ENCODE data around the gene TTC23.

The TTC23 gene

DNA sequence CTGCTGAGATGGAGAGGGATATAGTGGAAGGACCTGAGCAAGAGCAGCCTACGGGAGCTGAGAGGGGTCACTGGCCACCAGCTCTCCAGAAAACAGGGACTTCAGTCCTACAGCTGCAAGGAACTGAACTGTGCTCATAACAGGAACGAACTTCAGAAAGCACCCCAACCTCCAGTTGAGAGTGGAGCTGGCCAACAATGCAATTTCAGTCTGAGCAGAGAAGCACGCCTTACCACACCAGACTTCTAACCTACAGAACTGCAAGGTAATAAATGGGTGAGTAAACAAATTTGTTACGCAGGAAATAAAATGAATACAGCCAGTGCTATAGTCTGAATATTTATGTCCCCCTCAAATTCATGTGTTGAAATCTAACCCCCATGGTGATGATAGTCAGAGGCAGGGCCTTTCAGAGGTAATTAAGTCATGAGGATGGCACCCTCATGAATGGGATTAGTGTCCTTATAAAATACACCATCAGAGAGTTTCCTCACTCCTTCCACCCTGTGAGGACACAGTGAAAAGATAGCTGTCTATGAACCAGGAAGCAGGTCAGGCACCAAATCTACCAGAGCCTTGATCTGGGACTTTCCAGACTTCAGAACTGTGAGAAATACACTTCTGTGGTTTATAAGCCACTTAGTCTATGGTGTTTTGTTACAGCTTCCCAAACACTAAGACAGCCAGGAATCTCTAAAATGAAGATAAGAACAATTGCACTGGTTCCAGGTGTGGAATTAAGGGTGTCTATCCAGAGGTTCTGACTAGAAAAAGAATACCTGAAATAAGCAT lies 85.9 kb downstream of the TTC23 start:
- DNase-seq = no peak

DNA sequence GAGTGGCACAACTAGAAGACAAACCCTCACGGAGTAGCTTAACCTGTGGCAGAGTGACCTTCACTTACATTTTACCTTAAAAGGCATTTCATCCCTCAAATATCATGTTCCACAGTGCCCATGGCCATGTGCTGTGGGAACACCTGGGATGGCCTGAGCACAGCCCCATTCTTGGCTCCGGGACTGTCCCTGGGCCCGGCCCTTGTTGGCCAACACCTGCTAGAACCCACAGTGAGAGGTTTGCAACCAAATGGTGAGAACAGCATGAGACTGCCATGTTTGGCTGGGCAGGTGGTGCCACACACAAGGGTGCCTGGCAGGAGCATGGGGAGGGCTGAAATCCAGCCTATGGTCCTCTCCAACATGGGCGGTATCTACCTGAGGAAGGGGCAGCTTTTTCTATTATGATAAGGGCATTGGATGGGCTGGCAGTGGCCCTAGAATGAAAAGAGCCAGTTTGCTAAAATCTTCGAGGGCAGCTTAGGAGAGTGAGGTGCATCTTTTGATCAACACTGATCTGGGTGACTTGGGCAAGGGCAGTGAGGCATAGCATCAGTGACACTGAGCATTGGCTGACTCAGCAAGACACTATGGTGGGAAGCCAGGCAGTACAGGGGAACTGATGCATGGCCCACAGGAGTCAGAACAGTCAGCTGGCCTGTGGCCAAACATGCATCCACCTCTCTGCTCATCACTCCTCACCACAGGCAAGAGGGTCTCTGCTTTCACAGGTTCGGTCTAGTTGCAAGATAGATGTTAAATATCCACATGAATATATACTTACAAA lies 90.6 kb downstream of the TTC23 start:
- no peak for DNase-seq

DNA sequence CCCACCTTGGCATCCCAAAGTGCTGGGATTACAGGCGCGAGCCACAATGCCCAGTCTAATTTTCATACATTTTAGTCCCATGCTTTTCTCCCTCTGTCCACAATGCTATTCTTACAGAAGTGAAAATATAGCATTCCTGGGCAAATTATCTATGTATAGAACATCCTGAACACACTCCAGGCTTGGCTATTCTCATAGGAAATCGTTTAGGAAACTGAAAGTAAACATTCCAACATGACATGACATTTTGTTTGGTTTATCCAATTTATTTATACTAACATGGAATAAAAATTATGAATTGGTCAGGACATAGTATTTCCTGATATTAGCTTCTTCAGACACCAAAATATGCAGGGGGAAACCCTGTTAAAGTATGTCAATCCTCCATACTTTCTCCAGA lies 91.9 kb downstream of the TTC23 start:
- no peak for DNase-seq

DNA sequence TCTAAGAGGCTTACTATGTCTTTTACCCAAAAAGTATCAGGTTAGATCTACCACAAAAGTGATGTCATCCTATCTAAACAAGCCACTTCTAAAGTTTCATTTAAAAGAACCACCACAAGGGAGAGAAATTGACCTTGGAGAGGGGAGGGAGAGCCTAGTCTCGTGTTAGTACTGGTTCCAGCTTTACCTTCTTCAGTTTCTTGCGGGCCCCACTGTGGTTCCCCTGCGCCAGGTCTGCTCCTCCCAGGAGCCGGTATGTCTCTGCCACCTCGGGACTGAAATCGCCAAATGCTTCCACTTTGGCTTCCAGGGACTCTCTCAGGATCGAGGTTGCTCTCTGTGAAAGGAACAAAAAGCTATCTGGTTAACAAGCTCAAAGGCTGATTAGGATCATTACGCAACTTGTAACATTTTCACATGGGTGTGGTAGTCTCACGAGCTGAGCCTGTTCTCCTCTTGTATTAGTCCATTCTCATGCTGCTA lies 93.4 kb downstream of the TTC23 start:
- DNase-seq = no peak

DNA sequence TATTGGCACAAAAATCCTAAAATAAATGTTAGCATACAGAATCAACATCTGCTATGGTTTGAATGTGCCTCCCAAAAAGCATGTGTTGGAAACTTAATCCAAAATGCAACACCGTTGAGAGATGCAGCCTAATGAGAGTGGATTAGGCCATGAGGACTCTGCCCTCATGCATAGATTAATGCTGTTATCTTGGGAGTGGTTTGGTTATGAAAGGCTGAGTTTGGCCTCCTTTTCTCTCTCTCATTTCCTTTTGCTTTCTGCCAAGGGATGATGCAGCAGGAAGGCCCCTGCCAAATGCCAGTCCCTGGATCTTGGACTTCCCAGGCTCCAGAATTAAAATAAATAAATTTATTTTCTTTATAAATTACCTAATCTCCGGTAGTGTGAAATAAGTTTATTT lies 95.1 kb downstream of the TTC23 start:
- DNase-seq = peak; percentile 35

DNA sequence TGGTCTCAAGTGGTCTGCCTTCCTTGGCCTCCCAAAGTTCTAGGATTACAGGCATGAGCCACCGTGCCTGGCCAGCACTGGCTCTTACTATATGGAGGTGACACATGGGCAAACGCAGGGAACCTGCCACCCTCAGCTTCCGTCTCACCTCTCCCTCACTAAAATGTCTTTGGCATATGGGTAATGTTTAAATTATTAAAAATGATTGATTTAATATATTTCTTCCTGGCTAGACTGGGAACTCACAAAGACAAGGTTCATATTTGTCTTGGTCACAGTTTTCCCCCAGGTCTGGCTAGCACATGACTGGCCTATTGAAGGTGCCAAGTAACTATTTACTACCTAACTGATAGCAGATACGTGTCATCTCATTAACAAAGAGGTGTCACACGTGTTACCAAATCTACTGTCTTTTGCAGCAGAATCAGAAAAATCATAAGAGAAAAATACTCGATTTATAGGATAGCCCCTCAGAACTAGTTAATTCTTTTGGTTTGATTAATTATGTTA lies 96.3 kb downstream of the TTC23 start:
- no peak for DNase-seq

DNA sequence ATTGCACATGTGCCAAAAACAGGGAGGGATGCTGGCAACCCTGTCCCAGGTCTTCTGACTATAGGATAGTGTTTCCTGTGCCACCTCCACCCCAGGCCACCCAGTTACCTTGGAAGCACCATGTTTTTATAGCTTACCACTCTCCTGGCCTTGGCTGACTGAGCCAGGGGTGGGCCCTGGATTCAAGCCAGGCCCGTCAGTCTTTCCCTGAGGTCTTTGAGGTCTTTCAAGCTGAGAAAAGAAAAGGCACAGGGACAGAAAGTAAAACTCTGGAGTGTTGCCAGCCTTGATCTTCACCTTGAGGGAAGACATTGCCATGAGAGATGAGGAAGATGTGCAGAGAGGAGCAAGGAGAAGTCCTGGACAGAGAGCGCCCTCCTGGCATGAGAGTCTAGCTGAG lies 98.2 kb downstream of the TTC23 start:
- no peak for DNase-seq

DNA sequence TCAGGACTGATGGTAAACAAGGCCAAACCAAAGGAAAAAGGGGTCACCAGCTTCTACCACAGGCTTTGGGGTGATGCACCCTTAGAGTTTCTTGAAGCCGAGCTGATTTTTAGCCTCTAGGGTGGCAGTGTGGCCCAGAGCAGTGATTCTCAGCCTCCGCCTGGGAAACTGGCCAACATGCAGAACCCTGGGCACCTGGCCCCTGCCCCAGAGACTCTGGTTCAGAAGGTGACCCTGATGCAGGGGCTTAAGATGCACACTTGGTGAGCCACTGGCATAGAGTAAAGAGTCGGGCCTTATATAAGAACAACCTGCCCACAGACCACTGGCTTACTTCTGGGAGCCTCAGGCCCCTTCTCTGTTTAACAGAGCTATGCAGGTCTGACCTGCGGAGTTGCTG lies 100.0 kb downstream of the TTC23 start:
- DNase-seq = no peak

DNA sequence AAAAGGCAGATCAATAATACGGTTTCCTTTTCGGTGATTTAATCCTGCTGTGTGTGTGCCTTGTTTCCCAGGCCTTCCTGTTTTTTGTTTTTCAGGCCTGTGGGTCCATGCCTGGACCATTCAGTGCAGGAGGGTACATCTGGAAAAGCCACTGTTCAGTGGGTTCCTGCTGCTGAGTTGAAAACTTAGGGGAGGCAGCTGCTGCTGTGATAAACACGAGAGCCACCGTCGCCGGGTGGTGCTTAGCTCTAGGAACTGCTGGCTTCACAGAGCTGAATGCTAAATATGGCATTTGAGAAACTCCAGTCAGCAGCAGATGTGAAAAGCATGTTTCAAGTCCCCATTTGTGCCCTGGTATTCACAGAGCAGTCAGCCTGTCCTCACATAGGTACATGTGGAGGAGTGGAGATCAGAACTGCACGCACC lies 100.5 kb downstream of the TTC23 start:
- DNase-seq = no peak

DNA sequence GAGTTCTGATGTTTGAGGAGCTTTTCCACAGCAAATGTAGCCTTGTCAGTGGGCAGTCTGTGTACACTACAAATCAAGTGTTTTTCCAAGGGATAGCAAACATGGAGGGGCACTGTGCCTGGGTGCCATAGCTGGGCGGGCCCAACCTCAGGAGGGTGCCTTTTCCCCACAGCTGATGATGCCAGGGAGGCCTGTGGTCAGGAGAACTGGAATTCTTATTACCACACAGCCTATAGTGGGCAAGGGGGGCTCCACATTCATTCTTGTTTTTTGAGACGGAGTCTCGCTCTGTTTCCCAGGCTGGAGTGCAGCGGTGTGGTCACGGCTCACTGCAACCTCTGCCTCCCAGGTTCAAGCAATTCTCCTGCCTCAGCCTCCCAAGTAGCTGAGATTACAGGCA lies 102.7 kb downstream of the TTC23 start:
- no peak for DNase-seq

DNA sequence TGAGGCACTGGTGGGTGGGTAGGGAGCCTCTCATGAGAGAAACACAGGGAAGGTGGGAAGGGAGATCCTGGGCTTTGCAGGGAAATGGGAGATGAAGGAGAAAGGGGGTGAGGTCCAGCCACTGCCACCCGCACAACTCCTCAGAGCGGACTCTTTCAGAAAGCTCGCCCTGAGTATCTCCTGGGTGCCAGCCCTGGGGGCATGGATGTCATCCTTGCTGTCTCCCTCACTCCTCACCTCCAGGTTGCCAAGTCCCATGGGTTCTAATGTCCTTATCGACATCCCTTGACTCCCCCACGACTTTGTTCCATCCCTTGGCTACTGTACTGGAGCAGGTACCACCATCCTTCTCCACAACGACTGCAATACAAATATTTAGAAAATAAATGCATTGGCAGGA lies 103.6 kb downstream of the TTC23 start:
- DNase-seq = no peak

DNA sequence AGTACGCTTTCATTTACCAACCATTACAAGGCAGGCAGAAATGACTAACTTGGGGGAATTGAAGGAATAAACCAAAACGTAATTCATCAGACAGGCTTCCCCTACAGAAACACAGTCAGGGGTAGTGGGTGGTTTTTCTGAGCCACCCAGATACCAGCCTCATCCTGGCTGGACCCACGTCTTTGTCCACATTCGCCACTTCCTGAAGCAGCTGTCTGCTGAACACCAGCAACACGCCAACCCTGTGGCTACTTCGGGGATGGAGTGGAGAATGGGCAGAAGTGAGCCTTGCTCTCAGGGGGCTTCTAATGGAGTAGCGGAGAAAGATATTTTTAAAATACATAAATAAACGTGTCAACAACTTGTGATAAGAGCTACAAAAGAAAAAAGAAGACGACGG lies 104.4 kb downstream of the TTC23 start:
- no peak for DNase-seq

DNA sequence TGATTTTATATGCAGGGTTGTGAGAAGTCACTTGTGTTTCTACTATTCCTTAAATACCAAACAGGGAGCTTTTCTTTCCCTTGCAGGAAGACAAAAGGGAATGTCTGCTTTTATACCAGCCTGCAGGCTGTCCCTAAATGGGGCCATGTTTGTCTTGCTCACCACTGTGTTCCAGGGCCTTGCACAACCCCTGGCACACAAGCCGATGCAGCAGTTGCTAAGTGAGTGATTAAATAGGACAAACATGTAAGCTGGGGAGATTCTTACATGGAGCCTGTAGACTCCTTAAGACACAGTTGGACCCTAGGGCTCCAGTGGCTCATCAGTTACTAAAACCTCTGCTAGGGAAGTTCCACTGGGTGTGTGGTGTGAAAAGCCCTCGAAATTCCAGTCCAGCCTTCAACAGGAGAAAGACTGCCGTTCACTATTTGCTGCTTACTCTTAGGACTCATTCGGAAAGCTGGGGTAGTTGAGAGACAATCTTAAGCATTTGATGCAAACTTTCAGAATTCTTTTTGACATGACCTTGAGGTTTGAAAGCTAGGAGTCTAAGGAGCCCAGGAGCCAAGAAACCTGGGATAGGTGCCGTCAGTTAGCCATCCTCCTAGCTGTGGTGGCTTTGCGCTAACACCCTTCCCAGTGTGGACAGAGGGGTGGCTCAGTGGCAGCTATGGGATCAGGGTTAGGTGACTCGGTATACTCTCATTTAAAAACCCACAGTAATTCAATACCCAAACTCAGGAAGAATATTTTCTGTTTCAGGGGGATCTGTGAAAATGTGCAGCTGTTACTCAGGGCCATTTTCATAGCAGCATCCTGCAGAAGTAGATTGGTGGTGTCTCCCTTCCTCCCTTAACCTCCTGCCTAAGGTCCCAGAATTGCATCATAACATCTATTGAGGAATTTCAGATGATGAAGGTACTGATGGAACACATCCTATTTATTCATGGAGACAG lies 105.4 kb downstream of the TTC23 start:
- no peak for DNase-seq

DNA sequence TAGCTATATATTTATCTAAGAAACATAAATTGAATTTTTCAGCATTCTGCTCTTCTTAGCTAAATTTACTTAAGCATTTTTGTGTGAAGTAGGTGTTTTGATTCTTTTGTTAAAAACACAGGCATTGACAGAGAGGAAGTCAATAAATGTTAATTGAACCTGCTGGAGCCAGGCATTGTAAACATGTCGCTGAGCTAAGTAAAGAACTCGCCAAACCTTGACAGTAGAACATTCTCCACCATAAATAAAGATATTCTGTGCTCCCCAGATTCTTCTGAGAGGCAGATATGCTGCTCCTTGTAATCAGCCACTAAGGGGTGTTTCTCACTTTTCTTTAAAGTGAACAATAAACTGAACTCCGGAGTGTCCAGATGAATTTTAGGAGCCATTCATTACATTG lies 106.1 kb downstream of the TTC23 start:
- DNase-seq = no peak

DNA sequence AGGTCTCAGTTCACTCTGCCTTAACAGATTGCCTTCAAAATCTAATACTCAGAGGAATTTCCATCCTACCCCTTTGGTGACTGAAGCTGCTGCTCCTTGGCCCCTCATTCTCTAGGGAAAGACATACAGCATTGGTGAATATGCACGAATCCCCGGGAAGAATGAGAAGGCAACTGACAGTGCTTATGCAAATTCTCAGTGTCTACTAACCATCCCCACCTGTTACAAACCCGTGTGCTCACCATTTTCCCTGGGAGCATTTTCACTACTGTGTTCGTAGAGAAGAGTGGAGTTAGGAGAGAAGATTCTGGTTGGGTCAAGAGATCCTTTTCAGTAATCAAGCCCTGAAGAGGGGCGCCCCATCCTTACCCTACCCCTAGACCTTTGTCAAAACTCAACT lies 106.8 kb downstream of the TTC23 start:
- DNase-seq = no peak

DNA sequence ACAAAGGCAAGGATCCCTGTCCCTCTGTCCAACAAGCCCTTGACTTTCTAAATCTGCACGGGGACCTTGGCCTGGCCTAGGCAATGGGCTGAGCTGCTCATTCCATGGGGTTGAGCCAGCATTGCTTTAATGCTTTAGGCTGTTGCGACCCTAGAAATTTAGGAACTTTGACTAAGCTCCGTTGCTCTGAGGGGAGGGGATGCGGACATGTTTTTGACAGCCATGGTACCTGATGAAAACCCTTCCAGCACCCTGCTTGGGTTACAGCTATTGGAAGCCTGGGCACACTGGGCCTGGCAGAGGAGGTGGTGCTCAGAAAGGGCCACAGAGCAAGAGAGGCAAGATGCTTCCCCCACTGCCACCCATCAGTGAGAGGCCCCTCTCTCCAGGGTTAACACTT lies 107.4 kb downstream of the TTC23 start:
- no peak for DNase-seq

DNA sequence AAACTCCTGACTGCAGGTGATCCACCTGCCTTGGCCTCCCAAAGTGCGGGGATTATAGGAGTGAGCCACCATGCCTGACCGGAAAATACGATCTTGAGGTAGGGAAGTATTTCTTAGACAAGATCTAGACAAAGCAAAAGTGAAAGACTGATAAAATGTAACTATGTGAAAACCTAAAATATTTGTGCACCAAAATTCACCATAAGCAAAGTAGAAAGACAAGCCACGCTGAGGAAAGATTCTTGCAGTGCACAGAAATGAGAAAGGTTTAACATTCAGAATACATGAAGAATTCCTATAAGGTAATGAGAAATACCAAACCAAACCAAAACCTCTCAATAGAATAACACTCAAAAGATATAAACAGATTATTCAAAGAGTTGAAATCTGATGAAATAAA lies 108.8 kb downstream of the TTC23 start:
- DNase-seq = no peak

DNA sequence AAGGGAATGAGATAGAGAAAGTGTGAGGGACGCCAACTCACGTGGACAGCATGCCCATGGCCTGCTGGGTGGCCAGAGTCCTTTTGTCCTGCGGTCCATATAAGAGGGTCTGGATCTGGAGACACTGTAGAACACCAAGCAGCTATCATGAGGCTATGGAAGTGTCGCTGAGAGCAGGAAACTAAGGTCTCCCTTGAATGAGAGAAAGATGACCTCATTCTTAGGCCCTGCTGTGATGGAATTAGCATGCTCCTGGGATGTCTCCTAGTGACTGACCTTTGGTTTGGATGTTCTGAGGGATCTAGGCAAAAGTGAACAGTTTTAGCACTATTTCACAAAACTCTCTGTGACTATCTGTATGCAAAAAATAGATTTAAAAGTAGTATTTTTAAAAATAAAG lies 110.1 kb downstream of the TTC23 start:
- DNase-seq = no peak

DNA sequence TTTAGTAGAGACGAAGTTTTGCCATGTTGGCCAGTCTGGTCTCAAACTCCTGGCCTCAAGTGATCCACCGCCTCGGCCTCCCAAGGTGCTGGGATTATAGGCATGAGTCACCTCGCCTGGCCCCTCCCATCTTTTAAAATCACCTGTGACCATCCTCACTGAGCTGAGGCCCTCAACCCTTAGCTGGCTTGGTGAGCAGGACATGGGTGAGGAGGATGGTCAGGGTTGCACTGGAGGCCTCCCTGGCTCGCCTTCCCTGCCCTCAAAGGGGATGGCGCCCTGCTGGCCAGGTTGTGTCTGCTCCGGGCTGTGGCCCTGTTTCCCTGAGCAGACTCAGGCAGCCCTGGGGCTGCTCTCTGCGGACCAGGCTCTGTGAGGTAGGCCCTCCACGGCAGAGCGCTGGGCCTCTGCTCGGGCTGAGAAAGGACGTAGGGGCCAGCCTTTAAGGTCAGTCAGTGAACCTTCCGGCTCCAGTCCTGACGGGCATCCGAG lies 110.8 kb downstream of the TTC23 start:
- DNase-seq = no peak

DNA sequence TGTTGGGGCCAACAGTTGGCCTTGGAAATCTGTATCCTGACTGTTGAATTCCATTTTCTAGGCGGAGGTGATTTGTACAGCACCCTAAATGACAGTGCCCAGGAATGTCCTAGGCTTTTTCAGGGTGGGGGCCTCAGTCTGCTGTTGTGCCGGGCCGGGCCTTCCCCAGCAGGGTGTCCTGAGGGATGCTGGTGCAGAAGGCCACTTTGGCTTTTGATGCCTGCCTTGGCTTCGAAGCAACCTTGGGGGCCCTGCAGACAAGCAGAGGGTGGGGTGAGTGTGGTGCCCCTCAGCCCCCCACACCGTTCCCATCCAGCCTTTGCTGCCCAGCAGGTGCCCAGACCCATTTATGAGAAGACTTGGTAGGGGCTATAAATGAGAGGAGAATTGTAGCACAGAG lies 111.5 kb downstream of the TTC23 start:
- no peak for DNase-seq

DNA sequence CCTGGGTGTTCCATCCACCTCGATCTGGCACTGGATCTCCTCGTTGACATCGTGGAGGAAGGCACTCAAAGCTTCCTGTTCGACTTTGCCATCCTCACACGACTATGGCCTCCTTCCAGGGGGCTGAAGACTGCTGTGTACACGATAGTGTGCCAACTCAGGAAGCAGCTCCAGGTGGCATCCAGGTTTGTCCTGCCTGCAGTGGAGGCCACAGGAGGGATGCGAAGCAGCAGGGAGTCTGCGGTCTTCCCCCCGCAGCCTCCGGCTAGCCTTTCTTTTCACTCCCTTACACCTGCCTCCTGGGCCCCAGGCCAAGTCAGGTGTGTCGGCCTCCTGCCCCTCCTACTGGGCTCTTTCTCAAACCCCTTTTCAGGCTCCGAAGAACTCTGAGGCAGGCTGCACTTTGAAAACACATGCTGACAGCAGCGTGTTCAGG lies 112.3 kb downstream of the TTC23 start:
- DNase-seq = no peak

DNA sequence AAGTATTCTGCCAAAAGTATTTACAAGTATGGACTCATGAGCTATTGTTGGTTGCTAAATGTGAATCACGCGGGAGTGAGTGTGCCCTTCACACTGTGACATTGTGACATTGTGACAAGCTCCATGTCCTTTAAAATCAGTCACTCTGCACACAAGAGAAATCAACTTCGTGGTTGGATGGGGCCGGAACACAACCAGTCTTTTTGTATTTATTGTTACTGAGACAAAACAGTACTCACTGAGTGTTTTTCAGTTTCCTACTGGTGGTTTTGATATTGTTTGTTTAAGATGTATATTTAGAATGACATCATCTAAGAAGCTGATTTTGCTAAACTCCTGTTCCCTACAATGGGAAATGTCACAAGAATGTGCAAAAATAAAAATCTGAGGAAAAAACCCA lies 114.2 kb downstream of the TTC23 start:
- no peak for DNase-seq

DNA sequence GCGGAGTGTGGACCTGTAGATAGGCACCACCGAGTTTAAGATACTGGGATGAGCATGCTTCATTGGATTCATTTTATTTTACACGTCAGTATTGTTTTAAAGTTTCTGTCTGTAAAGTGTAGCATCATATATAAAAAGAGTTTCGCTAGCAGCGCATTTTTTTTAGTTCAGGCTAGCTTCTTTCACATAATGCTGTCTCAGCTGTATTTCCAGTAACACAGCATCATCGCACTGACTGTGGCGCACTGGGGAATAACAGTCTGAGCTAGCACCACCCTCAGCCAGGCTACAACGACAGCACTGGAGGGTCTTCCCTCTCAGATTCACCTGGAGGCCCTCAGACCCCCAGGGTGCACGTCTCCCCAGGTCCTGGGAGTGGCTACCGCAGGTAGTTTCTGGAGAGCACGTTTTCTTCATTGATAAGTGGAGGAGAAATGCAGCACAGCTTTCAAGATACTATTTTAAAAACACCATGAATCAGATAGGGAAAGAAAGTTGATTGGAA lies 115.0 kb downstream of the TTC23 start:
- no peak for DNase-seq
